DOHH2 (cell line): ENCODE results near the gene MAG.

Source experiments
- H3F3A ChIP-seq: fragments of 200-600 bp; sonication (generic), shearing (Covaris generic); 2 replicates; pipeline ENCODE4 v1.6.0; 2016; ENCODE audit warnings: antibody characterized with exemption, mild to moderate bottlenecking; ENCODE audit not compliant: control insufficient read depth, insufficient read depth
- H3K27ac ChIP-seq: fragments of 200-600 bp; sonication (generic); 2 replicates; pipeline ENCODE4 v1.5.1; 2014; ENCODE audit warnings: low read depth, mild to moderate bottlenecking, low read length, moderate library complexity
- H3K27me3 ChIP-seq: fragments of 200-600 bp; sonication (generic); 2 replicates; pipeline ENCODE4 v1.6.1; 2014; ENCODE audit warnings: mild to moderate bottlenecking, low read length, mixed read lengths; ENCODE audit not compliant: control insufficient read depth
- H3K36me3 ChIP-seq: fragments of 200-600 bp; sonication (generic); 2 replicates; pipeline ENCODE4 v1.6.1; 2014; ENCODE audit warnings: mild to moderate bottlenecking, low read length, moderate library complexity, mixed read lengths; ENCODE audit not compliant: control insufficient read depth
- H3K4me1 ChIP-seq: fragments of 200-600 bp; sonication (generic); 2 replicates; pipeline ENCODE4 v1.6.1; 2014; ENCODE audit warnings: mild to moderate bottlenecking, low read length, mixed read lengths; ENCODE audit not compliant: control insufficient read depth
- H3K4me2 ChIP-seq: fragments of 200-600 bp; sonication (generic); 2 replicates; pipeline ENCODE4 v1.6.0; 2014; ENCODE audit warnings: mild to moderate bottlenecking, low read length, moderate library complexity
- H3K4me3 ChIP-seq: fragments of 200-600 bp; sonication (generic); 2 replicates; pipeline ENCODE4 v1.5.1; 2014; ENCODE audit warnings: mild to moderate bottlenecking, low read length, mixed read lengths
- H3K79me2 ChIP-seq: fragments of 200-600 bp; sonication (generic); 2 replicates; pipeline ENCODE4 v1.6.1; 2014; ENCODE audit warnings: mild to moderate bottlenecking, low read length, mixed read lengths; ENCODE audit not compliant: control insufficient read depth
- H3K9me2 ChIP-seq: fragments of 200-600 bp; sonication (generic); replicated peaks from 2 replicates; pipeline ENCODE4 v1.6.1; 2014; ENCODE audit warnings: mild to moderate bottlenecking, low read length, mixed read lengths; ENCODE audit not compliant: control insufficient read depth
- H3K9me3 ChIP-seq: fragments of 200-600 bp; sonication (generic); 2 replicates; pipeline ENCODE4 v1.6.1; 2014; ENCODE audit warnings: antibody characterized with exemption, low read length, mixed read lengths; ENCODE audit not compliant: control insufficient read depth, insufficient read depth
- H4K20me1 ChIP-seq: fragments of 200-600 bp; sonication (generic); 2 replicates; pipeline ENCODE4 v1.6.0; 2014; ENCODE audit warnings: low read depth, mild to moderate bottlenecking, antibody characterized with exemption, low read length, moderate library complexity; ENCODE audit not compliant: control insufficient read depth, insufficient read depth
- EZH2phosphoT487 ChIP-seq: fragments of 200-600 bp; sonication (generic); IDR thresholded peaks from 2 replicates; pipeline ENCODE4 v1.6.1; 2017; ENCODE audit warnings: borderline replicate concordance, mild to moderate bottlenecking, antibody characterized with exemption, low read length, moderate library complexity, mixed read lengths
- TF ChIP-seq, protein P1 (sequence below): fragments of 200-600 bp; sonication (generic); IDR thresholded peaks from one replicate; pipeline ENCODE4 v1.5.1; 2014; ENCODE audit warnings: antibody characterized with exemption, mild to moderate bottlenecking, low read depth, low read length; ENCODE audit not compliant: poor library complexity, severe bottlenecking

MAG gene, protein sequence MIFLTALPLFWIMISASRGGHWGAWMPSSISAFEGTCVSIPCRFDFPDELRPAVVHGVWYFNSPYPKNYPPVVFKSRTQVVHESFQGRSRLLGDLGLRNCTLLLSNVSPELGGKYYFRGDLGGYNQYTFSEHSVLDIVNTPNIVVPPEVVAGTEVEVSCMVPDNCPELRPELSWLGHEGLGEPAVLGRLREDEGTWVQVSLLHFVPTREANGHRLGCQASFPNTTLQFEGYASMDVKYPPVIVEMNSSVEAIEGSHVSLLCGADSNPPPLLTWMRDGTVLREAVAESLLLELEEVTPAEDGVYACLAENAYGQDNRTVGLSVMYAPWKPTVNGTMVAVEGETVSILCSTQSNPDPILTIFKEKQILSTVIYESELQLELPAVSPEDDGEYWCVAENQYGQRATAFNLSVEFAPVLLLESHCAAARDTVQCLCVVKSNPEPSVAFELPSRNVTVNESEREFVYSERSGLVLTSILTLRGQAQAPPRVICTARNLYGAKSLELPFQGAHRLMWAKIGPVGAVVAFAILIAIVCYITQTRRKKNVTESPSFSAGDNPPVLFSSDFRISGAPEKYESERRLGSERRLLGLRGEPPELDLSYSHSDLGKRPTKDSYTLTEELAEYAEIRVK

GRCh38 chr19:35291916-35292315 lies at the start of gene MAG:
Gene MAG (plus strand): TSS chr19:35292161. CDS start chr19:35295409, 3,248 bp downstream.
- H3K4me3 ChIP-seq = peak within 1 kb of the TSS; percentile 30
- H3K9me3 ChIP-seq = no peaks in the 10 kb centered on the region
- peaks cover 16% of the 10 kb centered on the region for H3K27me3 ChIP-seq
- H3K27ac ChIP-seq = peak within 1 kb of the TSS; percentile 54
- TF ChIP-seq EZH2phosphoT487 = no peak
- TF ChIP-seq, protein P1, sequence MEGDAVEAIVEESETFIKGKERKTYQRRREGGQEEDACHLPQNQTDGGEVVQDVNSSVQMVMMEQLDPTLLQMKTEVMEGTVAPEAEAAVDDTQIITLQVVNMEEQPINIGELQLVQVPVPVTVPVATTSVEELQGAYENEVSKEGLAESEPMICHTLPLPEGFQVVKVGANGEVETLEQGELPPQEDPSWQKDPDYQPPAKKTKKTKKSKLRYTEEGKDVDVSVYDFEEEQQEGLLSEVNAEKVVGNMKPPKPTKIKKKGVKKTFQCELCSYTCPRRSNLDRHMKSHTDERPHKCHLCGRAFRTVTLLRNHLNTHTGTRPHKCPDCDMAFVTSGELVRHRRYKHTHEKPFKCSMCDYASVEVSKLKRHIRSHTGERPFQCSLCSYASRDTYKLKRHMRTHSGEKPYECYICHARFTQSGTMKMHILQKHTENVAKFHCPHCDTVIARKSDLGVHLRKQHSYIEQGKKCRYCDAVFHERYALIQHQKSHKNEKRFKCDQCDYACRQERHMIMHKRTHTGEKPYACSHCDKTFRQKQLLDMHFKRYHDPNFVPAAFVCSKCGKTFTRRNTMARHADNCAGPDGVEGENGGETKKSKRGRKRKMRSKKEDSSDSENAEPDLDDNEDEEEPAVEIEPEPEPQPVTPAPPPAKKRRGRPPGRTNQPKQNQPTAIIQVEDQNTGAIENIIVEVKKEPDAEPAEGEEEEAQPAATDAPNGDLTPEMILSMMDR = no peak
- peaks cover 30% of the 10 kb centered on the region for H3F3A ChIP-seq
- peaks cover 69% of the 10 kb centered on the region for H3K4me1 ChIP-seq
- no peaks in the 10 kb centered on the region for H3K9me2 ChIP-seq
- no peaks in the 10 kb centered on the region for H3K36me3 ChIP-seq
- H3K79me2 ChIP-seq = no peaks in the 10 kb centered on the region
- no peaks in the 10 kb centered on the region for H4K20me1 ChIP-seq
- H3K4me2 ChIP-seq = peak within 1 kb of the TSS; percentile 81

DNA sequence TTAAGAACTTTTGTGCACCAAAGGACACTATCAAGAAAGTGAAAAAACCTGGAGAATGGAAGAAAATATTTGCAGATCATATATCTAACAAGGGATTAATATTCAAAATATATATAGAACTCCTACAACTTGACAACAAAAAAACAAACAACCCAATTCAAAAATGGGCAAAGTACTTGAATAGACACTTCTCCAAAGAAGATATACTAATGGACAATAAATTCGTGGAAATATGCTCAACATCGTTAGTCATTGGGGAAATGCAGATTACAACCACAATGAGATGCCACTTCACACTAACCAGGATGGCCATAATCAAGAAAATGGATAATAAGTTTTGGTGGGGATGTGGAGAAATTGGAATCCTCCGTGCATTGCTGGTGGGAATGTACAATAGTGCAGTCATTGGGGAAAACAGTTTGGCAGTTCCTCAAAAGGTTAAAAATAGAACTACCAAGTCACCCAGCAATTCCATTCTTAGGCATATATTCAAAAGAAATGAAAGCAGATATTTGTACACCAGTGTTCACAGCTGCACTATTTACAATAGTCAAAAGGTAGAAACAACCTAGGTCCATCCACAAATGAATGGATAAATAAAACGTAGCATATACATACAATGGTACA lies 45.4 kb upstream of the MAG start:
- H3K4me2 ChIP-seq = no peak overlapping the region
- H3F3A ChIP-seq = peaks cover 19% of the 10 kb centered on the region
- no peak overlapping the region for H3K27ac ChIP-seq
- no peak overlapping the region for H3K4me3 ChIP-seq
- TF ChIP-seq, protein P1 = no peak
- TF ChIP-seq EZH2phosphoT487 = no peak
- peaks cover 4% of the 10 kb centered on the region; the same call in 1 of the 2 replicates for H4K20me1 ChIP-seq
- H3K4me1 ChIP-seq = peaks cover 18% of the 10 kb centered on the region
- peaks cover 11% of the 10 kb centered on the region for H3K9me3 ChIP-seq
- peaks cover 18% of the 10 kb centered on the region for H3K36me3 ChIP-seq
- H3K79me2 ChIP-seq = peaks cover 24% of the 10 kb centered on the region
- H3K9me2 ChIP-seq = no peaks in the 10 kb centered on the region
- peaks cover 30% of the 10 kb centered on the region for H3K27me3 ChIP-seq

- Histone ChIP-seq H3K4me3 (peak overlapping the region; percentile 92), H3K9me2 (no peaks in the 10 kb centered on the region), H3K27ac (peak overlapping the region; percentile 75), H3K27me3 (peaks cover 25% of the 10 kb centered on the region), H3K4me2 (peak overlapping the region; percentile 87), H3K4me1 (peaks cover 18% of the 10 kb centered on the region), H4K20me1 (peaks cover 4% of the 10 kb centered on the region; the same call in 1 of the 2 replicates), H3K79me2 (peaks cover 24% of the 10 kb centered on the region), H3K9me3 (peaks cover 10% of the 10 kb centered on the region), H3F3A (peaks cover 19% of the 10 kb centered on the region), H3K36me3 (peaks cover 18% of the 10 kb centered on the region)
- no peak for TF ChIP-seq EZH2phosphoT487
- TF ChIP-seq, protein P1 = peak; percentile 68
These were observed 44.2 kb upstream of the MAG start for GRCh38 chr19:35247526-35248309.
